ENCODE data around the gene FASN.
"Not testable (repeated sequence)": the region's sequence is repeated elsewhere in the genome, so short reads cannot be mapped to it uniquely, and the experiment has no call there.

The FASN gene

DNA sequence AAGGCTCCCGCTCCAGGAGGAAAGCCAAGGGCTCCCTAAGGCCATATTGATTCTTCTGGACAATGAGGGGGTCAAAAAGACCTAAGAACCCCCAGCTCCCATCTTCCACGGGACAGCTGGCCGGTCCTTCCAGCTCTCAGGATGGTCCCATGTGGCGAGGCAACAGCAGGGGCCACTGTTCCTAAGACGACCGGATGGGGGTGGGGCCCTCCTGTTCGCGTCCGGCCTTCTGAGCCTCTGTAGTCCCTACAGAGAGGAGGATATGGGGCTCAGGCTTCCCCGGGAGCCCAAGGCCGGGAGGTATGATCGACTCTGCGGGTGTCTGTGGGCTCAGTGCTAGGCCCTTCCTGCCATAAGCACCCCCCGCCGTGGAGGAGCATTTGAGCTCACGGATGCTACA is 54.5 kb downstream of the FASN start:
- no peak for DNase-seq (ENCODE audit: low spot score)
- in situ Hi-C loops (cut with MboI; ENCODE audit: low pct_unique_long_range_greater_than_20kb, low sequenced_read_pairs, unreplicated experiment), result no loop called here
- no peak for TF ChIP-seq CTCF (IDR thresholded peaks at IDR 0.05; ENCODE audit: extremely low read depth, insufficient read depth, missing control alignments)

GRCh38 chr17:82042649-82043048 is 55.4 kb downstream of the FASN start:
- TF ChIP-seq CTCF (IDR thresholded peaks at IDR 0.05; ENCODE audit: extremely low read depth, insufficient read depth, missing control alignments), result no peak
- no peak for DNase-seq (ENCODE audit: low spot score)
- in situ Hi-C loops (cut with MboI; ENCODE audit: low pct_unique_long_range_greater_than_20kb, low sequenced_read_pairs, unreplicated experiment), result no loop called here

GRCh38 chr17:82041144-82041814 is 56.8 kb downstream of the FASN start:
- in situ Hi-C loops (cut with MboI; ENCODE audit: low pct_unique_long_range_greater_than_20kb, low sequenced_read_pairs, unreplicated experiment), result no loop called here

GRCh38 chr17:82039695-82040299 is 58.2 kb downstream of the FASN start:
- TF ChIP-seq CTCF (IDR thresholded peaks at IDR 0.05; ENCODE audit: extremely low read depth, insufficient read depth, missing control alignments), result no peak
- no peak for DNase-seq (ENCODE audit: low spot score)
- in situ Hi-C loops (cut with MboI; ENCODE audit: low pct_unique_long_range_greater_than_20kb, low sequenced_read_pairs, unreplicated experiment), result loop anchor here (10.0 kb wide), 1 partner anchor 125 kb away; no protein-coding TSS in a partner anchor

More at GRCh38 chr17:82041144-82041814, 56.8 kb downstream of the FASN start:
- no peak for DNase-seq (ENCODE audit: low spot score)
- no peak for TF ChIP-seq CTCF (IDR thresholded peaks at IDR 0.05; ENCODE audit: extremely low read depth, insufficient read depth, missing control alignments)

DNA sequence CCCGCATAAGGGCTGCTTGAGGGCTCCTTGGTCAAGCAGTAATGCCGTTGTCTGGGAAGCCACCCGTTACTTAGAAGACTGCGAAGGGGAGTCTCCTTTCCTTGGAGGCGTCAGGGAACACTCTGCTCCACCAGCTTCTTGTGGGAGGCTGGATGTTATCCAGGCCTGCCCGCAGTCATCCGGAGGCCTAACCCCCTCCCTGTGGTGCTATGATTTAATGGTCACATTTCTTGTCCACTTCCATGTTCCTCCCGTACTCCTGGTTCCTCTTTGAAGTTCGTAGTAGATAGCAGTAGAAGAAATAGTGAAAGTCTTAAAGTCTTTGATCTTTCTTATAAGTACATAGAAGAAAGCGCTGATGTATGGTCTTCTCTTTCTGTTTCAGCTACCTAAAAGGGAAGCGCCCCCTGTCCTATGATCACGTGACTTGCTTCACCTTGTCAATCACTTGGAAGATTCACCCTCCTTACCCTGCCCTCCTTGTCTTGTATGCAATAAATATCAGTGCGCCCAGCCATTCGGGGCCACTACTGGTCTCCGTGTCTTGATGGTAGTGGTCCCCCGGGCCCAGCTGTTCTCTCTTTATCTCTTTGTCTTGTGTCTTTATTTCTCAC is 59.1 kb downstream of the FASN start:
- in situ Hi-C loops (cut with MboI; ENCODE audit: low pct_unique_long_range_greater_than_20kb, low sequenced_read_pairs, unreplicated experiment), result loop anchor here (10.0 kb wide), 1 partner anchor 126 kb away; no protein-coding TSS in a partner anchor
- not testable (repeated sequence) for DNase-seq (ENCODE audit: low spot score)

DNA sequence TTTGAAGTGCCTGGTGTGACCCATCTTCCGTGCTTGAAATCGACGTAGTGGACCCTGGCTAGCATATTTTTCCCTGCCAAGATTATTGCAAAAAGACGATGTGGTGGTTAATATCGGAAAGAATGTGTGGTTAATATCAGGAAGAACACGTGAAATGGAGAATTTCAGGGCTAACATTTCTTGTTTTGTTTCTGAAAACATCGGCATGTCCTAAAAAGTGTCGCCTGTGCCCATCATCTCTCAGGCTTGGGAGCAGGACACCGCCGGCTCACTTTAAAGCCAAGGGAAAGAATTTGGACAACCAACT is 60.2 kb downstream of the FASN start:
- DNase-seq (ENCODE audit: low spot score), result no peak
- in situ Hi-C loops (cut with MboI; ENCODE audit: low pct_unique_long_range_greater_than_20kb, low sequenced_read_pairs, unreplicated experiment), result loop anchor here (10.0 kb wide), 1 partner anchor 127 kb away; no protein-coding TSS in a partner anchor
- TF ChIP-seq CTCF (IDR thresholded peaks at IDR 0.05; ENCODE audit: extremely low read depth, insufficient read depth, missing control alignments), result no peak

Data from GM13977 (cell line).